ENCODE measurements around the gene VAV3.

VAV3 gene

GRCh38 chr1:107831921-107832320, 133.1 kb downstream of the VAV3 start:
- no peak for DNase-seq

GRCh38 chr1:107830526-107830925, 134.5 kb downstream of the VAV3 start:
- no peak for DNase-seq

DNA sequence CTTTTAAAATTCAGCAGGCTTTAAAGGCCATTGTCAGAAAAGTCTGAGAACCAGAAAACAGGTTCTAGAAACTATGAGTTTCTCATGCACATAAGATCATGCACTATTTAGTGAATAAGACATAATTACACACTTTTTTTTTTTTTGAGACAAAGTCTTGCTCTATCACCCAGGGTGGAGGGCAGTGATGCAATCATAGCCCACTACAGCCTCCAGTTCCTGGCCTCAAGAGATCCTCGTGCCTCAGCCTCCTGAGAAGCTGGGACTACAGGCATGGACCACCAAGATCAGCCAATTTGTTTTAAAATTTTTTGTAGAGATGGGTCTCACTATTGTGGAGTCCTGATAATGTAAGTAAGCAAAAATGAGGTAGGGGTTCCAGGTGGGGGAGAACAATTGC, 134.9 kb downstream of the VAV3 start:
- no peak for DNase-seq

DNA sequence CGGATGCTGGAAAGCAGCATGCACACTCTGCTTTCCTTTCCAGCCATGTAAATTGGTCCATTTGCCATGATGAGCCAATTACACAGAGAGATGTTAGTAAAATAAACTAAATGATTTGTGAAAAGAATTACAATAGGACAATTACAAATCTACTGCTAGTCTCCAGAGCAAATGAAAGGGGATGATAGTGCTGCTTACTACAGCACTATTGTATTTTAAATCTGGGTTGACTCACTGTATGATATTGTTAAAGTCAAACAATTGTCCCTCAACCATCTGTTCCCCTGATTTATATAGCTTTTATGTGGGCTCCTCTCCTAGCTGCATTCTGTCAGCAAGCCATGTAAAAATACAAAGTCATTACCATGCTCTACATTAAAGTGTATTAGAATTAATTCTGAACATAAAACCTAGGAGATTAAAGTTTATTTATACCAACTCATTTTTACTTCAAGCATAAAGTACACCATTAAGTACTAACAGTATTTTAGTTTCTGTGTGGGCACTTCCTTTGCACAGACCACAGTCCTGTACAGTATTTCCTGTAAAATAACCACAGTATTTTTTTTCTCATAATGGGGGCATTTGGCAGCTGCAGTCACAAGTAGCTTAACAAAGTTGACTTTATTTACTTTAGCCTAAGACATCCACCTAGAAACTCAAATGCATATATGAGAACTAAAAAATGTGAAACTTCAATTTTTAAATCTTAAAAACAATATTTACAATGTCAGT, 135.8 kb downstream of the VAV3 start:
- no peak for DNase-seq

- no peak for DNase-seq
Observed at GRCh38 chr1:107824946-107825345, 140.0 kb downstream of the VAV3 start.

- peak; percentile 10 for DNase-seq
Observed at GRCh38 chr1:107821340-107821739, 143.6 kb downstream of the VAV3 start.

DNA sequence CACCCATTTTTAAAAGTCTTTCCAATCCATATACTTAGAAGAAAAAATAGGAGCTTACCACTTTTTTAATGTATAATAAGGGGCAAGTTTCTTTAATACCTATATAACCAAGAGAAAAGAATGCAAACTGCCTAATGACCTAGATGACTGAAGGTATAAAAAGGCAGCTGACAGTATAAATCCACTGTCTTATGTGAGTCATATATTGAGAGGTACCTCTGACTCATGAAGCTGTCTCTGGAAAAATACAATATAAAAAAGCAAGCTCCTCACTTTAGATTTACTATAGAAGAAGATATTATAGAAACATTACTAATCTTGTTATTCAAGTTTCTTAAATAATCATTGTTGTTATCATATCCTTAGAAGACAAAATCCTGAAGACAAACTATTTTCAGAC, 144.2 kb downstream of the VAV3 start:
- no peak for DNase-seq

- no peak for DNase-seq
Observed at GRCh38 chr1:107817935-107818334, 147.0 kb downstream of the VAV3 start.

DNA sequence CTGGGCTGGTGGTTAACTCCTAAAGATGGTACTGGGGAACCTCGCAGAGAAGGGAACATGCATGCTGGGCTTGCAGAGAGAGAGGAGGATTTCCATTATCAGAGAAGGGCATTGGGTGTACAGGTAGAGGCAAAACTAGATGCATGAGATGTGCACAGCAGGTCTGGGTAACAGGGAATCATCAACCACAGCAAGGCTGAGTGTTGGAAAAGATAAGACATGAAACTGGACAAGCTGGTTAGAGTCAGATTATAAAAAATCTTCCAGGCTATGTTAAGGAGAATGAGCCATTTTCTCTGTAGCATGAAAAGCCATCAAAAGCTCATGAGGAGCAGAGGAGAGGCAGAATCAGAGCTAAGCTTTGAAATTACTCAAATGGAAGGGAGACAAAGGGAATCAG, 147.8 kb downstream of the VAV3 start:
- no peak for DNase-seq

DNA sequence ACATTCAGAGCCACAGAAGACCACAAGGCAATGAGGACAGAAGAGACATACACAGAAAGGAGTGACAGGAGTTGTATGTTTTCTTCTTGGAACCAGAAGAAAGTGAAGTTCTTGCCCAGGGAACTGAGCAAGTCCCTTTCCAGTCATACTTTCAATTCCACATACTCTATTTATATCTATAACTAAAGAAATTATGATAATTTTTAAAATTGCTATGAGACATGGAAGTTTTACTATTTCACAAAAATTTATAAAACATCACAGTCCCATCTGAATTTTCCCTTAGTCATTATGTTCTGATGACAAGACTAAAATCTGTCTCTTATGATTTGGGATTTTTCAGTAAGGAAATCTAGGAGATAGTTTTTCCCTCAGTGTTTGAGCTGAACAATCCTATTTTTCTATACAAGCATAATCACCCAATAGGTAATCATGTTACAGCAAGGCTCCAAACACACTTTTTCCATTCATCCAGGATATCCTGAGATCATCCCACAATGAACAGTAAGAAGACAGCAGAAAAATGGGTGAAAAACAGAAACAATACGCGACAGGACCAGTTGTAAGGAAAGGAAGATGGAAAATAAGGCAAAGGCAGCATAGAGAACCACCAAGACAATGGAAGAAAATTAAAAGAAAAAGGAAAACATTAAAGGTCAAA, 154.6 kb downstream of the VAV3 start:
- DNase-seq, result no peak

DNA sequence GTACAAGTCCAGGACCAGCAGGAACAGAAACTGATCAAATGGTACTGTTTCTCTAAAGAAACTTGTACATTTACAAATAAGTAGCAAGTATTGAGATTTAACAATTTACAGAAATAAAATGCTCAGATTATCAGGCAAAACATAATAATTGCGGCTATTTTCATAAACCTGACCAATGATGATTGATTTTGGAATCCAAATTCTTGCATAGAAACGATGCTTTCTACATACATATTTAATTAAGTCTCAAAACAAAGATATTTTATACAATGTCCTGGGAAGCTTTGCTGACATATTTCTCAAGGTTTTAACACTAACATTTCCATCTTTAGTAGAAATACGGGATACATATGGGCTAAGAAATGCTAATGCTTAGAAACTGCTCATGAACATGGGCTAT, 157.1 kb downstream of the VAV3 start:
- DNase-seq, result no peak

DNA sequence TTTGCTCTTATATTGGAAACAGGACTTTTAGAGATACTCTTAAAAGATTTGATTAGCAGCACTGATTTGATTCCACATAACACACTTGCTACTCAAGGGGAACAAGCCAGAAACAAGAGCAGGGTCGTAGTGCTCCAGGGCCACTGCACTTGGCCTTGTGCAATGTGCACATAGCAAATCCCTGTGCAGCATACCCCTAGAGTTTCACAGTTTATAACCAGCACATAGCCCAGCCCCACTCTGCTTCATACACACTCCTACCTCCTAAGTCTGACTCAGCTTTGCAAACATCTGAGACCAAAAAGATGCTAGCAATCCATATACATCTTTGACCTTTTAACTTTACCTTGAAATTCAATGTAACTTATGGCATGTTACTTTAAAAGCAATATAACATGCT, 157.6 kb downstream of the VAV3 start:
- DNase-seq, result no peak

DNA sequence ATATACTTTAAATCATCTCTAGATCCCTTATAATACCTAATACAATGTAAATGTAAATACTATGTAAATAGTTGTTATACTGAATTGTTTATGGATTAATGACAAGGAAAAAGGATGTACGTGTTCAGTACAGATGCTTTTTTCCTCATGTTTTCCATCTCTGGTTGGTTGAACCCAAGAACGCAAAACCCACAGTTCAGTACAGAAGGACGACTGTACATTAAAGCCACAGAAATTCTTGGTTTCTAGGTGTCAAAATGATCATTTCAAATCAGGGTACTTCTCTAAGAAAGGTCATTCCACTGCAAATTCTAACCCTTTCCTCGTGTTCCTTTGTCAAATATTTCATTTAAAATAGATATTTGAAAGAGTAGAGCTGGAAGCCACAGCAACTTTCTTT, 158.1 kb downstream of the VAV3 start:
- no peak for DNase-seq

GRCh38 chr1:107804741-107805140, 160.2 kb downstream of the VAV3 start:
- no peak for DNase-seq

DNA sequence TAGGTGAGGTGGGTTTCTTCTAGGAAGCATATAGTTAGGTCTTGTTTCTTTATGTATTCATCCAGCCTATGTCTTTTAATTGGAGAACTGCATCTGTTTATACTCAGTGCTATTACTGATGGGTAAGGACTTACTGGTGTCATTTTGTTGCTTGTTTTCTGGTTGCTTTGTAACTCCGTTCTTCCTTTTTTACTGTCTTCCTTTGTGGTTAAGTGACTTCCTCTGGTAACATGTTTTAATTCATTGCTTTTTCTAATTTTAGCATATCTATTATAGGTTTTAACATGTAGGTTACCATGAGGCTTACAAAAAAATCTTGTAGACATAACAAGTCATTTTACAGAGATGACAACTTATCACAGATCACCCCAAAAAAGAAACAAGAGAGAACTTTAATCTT, 160.8 kb downstream of the VAV3 start:
- no peak for DNase-seq

- DNase-seq, result no peak
Observed at GRCh38 chr1:107803579-107803978, 161.4 kb downstream of the VAV3 start.

DNA sequence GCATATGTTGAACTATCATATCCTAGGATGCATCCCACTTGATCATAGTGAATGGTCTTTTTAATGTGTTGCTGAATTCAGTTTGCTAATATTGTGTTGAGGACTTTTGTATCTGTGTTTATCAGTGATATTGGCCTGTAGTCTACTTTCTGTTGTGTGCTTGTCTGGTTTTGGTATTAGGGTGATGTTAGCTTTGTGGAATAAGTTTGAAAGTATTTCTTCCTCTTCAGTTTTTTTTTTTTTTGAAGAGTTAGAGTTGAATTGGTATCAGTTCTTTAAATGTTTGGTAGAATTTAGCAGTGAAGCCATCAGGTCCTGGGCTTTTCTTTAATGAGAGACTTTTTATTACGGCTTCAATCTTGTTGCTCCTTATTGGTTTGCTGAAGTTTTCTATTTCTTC, 162.3 kb downstream of the VAV3 start:
- DNase-seq, result no peak

- no peak for DNase-seq
Observed at GRCh38 chr1:107795994-107796393, 169.0 kb downstream of the VAV3 start.

- DNase-seq, result no peak
Observed at GRCh38 chr1:107795441-107795840, 169.5 kb downstream of the VAV3 start.

DNA sequence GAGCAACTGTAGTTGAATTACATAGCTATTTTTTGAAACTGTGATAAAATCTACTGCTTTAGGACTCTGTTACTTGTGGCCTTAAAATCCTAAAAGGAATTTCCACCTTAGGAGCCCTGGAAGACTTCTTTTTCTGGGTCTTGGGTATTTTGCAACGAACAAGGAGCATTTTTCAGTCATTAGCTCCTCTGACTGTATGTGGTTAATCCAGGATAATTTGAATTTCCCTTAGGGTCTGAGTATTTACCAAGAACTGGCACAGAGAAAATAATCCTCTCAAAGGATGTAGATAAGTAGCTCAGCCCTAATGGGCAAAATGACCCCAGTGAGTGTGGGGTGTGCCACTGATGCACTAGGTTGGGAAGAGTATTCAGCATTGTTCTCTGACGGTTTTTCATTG, 170.4 kb downstream of the VAV3 start:
- no peak for DNase-seq

DNA sequence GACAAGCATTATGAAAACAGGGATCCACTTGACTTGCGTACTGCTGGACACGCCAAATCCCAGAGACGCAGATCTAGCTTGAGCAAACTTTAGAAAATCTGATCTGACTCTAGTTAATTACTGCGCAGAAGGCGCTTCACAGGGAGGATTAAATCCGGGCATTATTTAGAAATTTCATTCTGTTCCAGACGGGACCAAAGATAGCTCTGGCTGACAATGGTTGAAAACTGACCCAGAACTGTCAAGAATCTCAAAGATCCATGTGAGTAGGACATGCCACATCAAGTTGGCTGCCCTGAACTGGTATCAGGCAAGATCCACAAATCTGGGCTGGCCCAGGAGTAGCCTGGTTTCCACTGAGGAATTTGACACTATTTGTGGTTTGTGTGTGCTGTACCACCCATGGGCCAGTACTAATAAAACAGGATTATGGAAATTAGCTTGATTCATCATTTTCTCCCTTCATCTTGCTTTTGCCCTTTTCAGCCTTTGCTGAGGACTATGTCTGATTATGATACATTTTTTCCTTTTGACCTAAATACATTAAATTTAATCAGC, 171.0 kb downstream of the VAV3 start:
- DNase-seq, result no peak

DNA sequence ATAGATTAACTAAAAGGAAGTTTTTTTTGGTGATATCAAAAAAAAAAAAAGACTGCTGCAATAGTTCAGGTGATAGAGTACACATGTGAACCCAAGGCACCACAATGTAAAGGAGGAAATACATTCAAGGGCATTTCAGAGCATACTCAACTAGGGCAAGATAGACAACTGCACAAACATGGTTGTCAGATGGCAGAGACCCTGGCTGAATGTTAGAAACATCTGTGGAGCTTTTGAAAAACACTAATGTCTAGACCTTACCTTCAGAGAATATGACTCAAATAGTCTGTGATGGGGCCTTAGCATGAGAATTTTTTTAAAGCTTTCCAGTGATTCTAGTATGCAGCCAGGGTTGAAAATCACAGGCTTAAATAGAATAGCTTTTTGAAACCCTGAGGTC, 173.6 kb downstream of the VAV3 start:
- no peak for DNase-seq

DNA sequence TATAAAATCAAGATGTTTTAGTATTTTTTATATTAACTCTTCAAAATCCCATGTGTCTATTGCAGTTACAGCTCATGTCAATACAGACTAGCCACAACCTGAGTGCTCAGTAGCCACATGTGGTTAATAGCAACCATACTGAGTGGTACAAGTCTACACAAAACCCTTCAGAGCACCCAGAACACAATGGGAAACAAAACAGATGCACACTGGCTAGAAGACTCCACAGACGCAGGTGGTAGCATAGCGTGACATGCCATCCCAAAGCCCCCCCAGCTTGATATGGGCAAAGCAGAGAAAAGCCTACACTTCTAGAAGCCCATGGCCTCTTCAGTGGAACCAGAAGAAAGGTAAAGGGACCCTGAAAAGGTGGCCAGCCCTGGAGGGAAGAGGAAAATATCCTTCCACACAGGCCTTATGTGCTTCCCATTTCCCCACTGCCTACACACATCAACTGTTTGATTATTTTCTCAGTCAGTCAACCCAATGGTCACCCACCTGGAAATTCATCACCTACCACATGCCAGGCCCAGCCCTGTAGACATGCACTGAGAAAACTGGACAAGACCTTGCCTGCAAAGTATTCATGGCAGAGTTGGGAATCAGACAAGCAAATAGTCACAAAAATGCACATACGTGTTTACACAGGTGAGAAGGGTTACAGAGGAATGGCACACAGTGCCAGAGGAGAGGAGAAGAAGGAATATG, 175.0 kb downstream of the VAV3 start:
- no peak for DNase-seq
